ENCODE data around the gene NTN3.

NTN3 gene

DNA sequence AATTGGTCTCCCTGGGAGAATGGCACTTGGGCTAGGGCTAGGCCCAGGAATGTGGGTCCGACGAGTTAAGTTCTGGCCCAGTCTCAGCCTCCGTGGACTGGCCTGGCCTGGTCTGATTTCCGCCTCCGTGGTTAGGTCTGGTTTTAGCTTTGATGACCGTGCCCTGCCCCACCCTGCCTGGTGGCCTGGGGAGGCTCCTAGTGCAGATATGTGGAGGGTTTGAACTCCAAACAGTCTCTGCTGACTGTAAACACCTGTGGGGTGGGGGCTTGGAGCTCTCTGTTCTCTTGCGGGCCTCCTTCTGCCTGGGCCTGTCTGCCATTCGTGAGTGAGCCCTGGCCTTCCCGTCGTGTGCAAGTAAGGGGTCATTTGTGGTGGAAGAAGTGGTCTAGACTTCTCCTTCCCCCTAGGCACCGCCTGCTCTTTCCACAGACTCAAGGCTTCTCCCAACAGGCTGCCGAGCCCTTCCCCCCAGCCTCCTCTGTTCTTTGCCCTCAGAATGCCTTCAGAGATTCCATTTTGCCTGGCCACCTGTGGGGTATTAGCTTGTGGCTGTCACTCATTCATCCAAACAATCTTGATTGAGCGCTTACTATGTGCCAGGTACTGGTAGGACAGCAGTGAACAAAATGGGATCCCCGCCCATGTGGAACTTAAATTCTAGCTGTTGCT, 44.2 kb downstream of the NTN3 start:
- no peak for DNase-seq

DNA sequence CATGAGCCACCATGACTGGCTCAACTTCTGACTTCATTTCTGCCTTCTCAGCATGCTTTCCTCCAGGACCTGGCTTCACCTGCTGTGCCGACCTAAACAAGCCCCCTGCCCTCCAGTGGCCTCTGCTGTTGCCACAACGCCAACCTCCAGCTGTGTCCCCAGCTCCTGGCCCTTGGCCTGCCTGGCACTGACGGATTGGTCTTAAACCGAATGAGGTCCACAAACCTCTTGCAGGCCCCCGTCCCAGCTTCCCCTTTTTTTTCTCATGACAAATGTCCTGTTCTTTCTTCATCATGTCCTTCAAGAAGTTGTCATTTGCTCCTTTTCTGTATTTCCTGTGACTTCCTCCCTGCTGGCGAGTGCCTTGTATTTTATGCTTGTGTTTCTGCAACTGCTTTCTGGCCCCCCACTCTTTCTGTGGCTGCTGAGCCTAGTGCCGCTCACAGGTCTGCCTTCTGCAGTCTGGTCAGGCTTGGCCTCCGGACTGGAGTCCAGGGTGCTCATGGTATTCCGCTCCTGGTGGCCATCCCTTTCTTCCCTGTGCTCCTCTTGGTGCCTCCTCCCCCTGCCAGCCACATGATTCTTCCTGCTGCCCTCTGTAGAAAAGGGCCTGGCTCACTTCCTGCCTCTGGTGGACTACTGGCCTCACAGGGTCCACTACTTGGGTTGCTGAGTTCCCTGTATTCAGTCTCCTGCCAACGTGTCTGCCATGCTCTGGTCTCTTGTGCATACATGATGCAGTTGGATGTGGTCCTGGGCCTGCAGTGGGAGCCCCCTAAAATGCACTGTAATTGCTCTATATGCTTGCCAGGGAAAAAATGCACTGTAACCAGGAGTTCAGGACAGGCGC, 45.5 kb downstream of the NTN3 start:
- DNase-seq: no peak

DNA sequence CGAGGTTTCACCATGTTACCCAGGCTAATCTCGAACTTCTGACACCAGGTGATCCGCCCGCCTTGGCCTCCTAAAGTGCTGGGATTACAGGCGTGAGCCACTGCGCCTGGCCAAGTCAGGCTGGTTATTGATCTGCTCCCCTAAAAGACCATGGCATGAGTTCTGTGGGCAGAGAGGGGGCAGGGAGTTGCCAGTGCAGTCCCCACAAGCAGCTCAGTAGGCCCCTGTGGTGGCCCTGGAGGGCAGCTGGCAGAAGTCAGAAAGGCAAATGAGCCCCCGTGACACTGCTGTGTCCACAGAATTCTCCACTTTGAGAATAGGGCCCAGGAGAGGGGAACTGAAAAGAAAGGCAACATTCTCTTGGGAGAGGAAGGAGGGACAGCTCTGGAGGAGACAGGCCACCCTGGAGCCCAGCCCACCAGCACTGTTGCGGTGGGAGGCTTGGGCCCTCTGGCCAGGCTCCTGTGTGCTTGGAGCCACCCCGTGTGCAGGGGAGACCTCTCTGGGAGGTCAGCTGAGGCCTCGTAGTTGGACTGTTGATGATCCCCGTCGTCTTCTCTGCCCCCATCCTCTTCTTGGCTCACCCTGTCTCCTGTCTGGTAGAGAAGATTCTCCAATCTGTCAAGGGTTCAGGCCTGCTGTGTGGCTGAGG, 47.0 kb downstream of the NTN3 start:
- no peak for DNase-seq

DNA sequence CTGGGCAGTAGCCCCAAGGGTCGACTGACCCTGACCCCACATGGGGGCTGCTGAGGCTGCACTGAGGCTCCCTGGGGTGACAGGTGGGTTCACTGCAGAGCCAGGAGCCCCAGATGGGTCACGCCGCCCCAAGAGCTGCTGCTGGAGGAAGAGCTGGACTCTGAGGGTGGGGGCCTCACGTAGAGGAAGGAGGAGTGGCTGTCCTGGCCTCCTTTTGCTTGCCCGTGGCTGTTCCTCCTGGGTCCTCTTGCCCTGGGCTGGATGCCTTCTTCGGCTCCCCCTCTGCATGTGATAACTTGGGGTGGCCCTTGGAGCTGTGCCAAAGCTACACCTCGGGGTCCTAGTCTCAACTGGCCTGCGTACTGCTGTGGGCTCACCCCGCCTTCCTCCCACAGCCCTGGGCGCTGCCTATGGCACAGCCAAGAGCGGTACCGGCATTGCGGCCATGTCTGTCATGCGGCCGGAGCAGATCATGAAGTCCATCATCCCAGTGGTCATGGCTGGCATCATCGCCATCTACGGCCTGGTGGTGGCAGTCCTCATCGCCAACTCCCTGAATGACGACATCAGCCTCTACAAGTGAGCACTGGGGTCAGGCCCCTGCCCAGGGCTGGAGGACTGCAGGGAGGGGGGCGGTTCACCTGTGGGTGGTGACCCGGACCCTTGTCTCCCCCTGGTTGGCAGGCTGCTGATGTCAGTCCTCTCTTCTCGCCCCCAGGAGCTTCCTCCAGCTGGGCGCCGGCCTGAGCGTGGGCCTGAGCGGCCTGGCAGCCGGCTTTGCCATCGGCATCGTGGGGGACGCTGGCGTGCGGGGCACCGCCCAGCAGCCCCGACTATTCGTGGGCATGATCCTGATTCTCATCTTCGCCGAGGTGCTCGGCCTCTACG, 48.0 kb downstream of the NTN3 start:
- DNase-seq: no peak

DNA sequence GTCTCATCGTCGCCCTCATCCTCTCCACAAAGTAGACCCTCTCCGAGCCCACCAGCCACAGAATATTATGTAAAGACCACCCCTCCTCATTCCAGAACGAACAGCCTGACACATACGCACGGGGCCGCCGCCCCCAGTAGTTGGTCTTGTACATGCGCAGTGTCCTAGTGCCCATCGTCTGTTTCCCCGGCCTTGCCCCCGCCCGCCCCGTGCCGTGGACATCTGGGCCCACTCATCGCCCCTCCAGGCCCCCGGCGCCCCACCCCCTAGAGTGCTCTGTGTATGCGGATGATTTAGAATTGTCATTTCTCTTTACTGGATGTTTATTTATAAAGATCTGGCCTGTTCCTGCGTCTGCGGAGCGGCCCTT, 48.6 kb downstream of the NTN3 start:
- DNase-seq: no peak

DNA sequence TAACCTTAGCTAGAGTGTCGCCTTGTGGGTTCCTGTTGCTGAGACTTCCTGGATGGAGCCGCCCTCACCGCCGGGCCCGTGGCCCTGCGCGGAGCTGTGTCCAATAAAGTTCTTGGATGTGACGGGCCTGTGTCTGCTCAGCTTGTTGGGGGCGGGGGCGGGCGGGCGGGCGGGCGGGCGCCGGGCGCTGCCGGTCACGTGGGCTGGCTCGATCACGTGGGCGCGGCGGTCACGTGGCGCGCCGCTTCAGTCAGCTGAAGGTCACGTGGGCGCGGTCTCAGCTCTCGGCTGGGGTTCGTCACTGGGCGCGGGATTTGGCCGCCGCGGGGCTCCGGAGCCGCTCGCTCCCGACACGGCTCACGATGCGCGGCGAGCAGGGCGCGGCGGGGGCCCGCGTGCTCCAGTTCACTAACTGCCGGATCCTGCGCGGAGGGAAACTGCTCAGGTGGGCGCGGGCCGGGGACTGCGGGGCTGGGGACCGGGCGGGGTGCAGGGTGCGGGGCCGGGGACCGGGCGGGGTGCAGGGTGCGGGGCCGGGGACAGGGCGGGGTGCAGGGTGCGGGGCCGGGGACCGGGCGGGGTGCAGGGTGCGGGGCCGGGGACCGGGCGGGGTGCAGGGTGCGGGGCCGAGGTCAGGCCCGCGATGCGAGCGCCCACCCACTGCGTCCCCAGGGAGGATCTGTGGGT, 49.1 kb downstream of the NTN3 start, which contains the start of gene AMDHD2:
AMDHD2 (plus strand) TSS at position 275 of the 687 bp plus-strand sequence; CDS start at position 363, 88 bp downstream.
- DNase-seq: peak; percentile 89

- DNase-seq: peak; percentile 43
These were observed 49.9 kb downstream of the NTN3 start for GRCh38 chr16:2520784-2521531.
